Muscle layer of colon (tissue), 2 donors: Measurements from ENCODE around the gene HTT.

Experiments
- H3K27ac ChIP-seq: one replicate; pipeline ENCODE4 v1.7.0; 2013; ENCODE audit warnings: low read depth, mild to moderate bottlenecking, low read length, moderate library complexity
- H3K27me3 ChIP-seq, 2 donors: one replicate each; pipeline ENCODE4 v1.7.0; 2013; ENCODE audit warnings: low read length in 2 of 2, mild to moderate bottlenecking in 2 of 2; ENCODE audit not compliant: insufficient read depth in 2 of 2, control insufficient read depth in 1 of 2
- H3K36me3 ChIP-seq: one replicate; pipeline ENCODE4 v1.7.0; 2013; ENCODE audit warnings: mild to moderate bottlenecking, low read length; ENCODE audit not compliant: insufficient read depth
- H3K4me1 ChIP-seq: one replicate; pipeline ENCODE4 v1.7.0; 2013; ENCODE audit warnings: mild to moderate bottlenecking, low read length; ENCODE audit not compliant: insufficient read depth
- H3K4me3 ChIP-seq, 2 donors: one replicate each; pipeline ENCODE4 v1.7.0; 2013; ENCODE audit warnings: low read length in 2 of 2, low read depth in 1 of 2, mild to moderate bottlenecking in 1 of 2, moderate library complexity in 1 of 2
- H3K9ac ChIP-seq: one replicate; pipeline ENCODE4 v1.7.0; 2013; ENCODE audit warnings: low read length
- H3K9me3 ChIP-seq: one replicate; pipeline ENCODE4 v1.7.0; 2013; ENCODE audit warnings: mild to moderate bottlenecking, low read length
- donor health status: abdominal sarcoma.
- donor health status: Adenocarcinoma of cecum.

HTT gene

DNA sequence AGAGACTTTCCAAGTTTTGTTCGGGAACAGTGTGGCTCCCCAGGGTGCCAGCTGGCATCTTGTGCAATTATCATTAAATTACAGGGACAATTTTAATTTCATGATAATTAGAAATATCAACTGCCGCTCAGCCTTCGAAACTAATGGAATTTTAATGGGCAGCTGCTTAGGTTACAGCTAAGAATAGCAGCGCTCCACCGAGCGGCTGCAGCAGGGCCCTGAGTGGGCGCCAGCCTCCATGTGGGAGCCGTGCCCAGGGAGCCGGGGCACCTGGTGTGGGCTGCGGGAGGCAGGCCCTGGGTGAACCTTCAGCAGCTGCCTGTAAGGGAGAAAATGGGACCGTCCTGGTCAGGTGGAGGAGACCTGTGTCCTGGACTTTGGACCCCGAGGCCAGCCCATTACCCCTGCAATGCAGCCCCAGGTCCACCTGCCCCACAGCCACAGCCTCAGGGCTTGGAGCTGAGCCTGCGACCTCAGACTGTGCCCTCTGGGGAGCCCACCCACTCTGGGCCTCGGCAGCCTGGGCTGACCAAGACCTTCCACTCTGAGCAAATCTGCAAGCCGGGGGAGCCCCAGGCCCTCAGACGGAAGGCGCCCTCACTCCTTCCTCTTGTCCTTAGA, 195.6 kb downstream of the HTT start:
- H3K27me3 ChIP-seq: no peaks in the 10 kb centered on the region
- H3K36me3 ChIP-seq: no peaks in the 10 kb centered on the region
- no peak overlapping the region for H3K4me3 ChIP-seq
- no peak overlapping the region for H3K9ac ChIP-seq
- peaks cover 7% of the 10 kb centered on the region for H3K4me1 ChIP-seq
- no peak overlapping the region for H3K27ac ChIP-seq
- H3K9me3 ChIP-seq: no peaks in the 10 kb centered on the region

DNA sequence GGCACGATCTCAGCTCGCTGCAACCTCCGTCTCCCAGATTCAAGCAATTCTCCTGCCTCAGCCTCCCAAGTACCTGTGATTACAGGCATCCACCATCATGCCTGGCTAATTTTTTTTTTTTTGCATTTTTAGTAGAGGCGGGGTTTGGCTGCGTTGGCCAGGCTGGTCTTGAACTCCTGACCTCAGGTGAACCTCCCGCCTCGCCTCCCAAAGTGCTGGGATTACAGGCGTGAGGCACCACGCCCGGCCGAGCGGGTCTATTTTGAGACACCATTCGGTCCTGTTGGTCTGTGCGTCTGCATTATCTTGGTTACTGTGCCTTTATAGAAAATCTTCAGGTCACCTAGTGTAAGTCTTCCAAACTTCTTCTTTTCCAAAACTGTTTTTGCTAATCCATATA, 196.7 kb downstream of the HTT start:
- no peak overlapping the region for H3K4me3 ChIP-seq
- H3K27me3 ChIP-seq: no peaks in the 10 kb centered on the region
- no peak overlapping the region for H3K9ac ChIP-seq
- no peaks in the 10 kb centered on the region for H3K9me3 ChIP-seq
- H3K4me1 ChIP-seq: peaks cover 7% of the 10 kb centered on the region
- no peak overlapping the region for H3K27ac ChIP-seq
- H3K36me3 ChIP-seq: no peaks in the 10 kb centered on the region

DNA sequence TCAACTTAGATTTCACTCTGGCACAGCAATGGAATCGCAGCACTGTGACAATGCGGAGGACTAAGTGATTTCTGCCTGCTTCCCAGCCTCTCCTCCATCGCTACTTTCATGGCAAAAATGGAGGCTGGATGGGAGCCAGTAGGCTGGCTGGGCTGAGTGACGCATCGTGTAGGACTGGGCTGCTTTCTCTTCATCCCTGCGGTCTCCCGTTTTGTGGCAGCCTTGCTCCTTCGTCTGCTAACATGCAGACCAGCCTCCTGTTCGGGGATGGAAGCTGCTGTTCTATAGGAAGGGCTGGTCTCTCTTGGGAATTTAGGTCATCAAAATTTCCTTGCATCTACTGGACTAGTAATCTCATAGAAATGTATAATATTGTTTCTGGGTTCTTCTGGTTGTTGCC, 202.5 kb downstream of the HTT start:
- Histone ChIP-seq H3K9ac (no peak overlapping the region), H3K9me3 (no peaks in the 10 kb centered on the region), H3K4me1 (no peaks in the 10 kb centered on the region), H3K4me3 (no peak overlapping the region), H3K27ac (no peak overlapping the region), H3K36me3 (no peaks in the 10 kb centered on the region), H3K27me3 (no peaks in the 10 kb centered on the region)

DNA sequence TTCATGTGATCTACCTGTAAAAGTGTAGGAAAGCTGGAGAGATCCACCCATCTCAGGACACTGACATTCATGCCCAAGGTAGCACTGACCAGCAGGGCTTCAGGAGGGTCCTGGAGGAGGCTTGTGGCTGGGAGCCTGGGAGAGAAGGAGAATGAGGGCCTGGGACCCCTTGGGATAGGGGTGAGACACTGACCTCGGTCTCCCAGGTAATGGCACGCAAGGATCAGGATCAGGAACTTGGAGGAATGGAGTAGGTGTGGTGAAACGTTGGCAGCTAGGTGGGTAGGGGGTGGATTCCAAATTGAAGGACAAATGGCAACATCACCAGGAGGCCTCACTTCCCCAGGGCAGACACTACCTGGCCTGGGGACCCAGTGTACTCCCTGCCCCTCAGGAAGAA, 206.0 kb downstream of the HTT start:
- no peaks in the 10 kb centered on the region for H3K36me3 ChIP-seq
- no peak overlapping the region for H3K27ac ChIP-seq
- H3K27me3 ChIP-seq: peaks cover 0 to 2% of the 10 kb centered on the region in 2 donors
- H3K9me3 ChIP-seq: no peaks in the 10 kb centered on the region
- H3K4me1 ChIP-seq: no peaks in the 10 kb centered on the region
- no peak overlapping the region for H3K4me3 ChIP-seq
- no peak overlapping the region for H3K9ac ChIP-seq

DNA sequence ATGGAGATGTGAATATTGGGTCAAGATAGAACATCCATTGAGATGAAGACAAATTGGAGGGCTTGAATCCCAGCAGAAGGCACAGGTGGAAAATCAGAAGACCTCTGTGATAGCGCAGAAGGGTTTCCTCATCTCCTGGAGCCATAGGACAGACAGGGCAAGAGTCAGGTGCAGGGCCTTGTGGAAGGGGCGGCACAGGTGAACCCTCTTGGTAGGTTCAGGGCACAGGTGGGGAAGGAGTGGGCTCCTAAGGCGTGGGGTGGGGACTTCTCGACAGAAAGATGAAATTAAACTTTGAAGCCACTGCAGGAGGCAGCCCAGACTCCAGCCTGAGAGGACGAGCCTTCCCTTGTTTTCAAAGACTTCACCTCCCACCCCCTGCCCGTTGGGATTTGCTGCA, 209.0 kb downstream of the HTT start:
- no peak overlapping the region for H3K4me3 ChIP-seq
- no peak overlapping the region for H3K9ac ChIP-seq
- H3K9me3 ChIP-seq: no peaks in the 10 kb centered on the region
- H3K4me1 ChIP-seq: no peaks in the 10 kb centered on the region
- no peak overlapping the region for H3K27ac ChIP-seq
- H3K27me3 ChIP-seq: peaks cover 0 to 27% of the 10 kb centered on the region in 2 donors
- no peaks in the 10 kb centered on the region for H3K36me3 ChIP-seq

DNA sequence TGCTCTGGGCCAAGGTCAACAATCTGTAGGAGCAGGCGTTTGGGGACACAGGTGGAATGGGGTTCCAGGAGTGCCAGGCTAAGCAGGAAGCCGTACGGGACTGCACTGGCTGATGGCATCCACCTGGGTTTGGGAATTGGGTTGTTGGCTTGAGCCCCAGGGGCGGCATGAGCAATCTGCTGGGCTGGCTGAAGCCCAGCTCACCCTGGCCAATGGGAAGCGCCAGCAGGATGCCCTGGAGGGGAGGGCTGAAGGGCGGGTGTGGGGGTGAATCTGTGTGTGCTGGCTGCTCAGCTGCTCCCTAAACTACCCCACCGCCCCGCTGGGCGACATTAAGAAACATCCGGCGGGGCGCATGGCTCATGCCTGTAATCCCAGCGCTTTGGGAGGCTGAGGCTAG, 209.4 kb downstream of the HTT start:
- Histone ChIP-seq H3K4me1 (no peaks in the 10 kb centered on the region), H3K9ac (no peak overlapping the region), H3K36me3 (no peaks in the 10 kb centered on the region), H3K27ac (no peak overlapping the region), H3K27me3 (peaks cover 0 to 27% of the 10 kb centered on the region in 2 donors), H3K9me3 (no peaks in the 10 kb centered on the region), H3K4me3 (no peak overlapping the region)

DNA sequence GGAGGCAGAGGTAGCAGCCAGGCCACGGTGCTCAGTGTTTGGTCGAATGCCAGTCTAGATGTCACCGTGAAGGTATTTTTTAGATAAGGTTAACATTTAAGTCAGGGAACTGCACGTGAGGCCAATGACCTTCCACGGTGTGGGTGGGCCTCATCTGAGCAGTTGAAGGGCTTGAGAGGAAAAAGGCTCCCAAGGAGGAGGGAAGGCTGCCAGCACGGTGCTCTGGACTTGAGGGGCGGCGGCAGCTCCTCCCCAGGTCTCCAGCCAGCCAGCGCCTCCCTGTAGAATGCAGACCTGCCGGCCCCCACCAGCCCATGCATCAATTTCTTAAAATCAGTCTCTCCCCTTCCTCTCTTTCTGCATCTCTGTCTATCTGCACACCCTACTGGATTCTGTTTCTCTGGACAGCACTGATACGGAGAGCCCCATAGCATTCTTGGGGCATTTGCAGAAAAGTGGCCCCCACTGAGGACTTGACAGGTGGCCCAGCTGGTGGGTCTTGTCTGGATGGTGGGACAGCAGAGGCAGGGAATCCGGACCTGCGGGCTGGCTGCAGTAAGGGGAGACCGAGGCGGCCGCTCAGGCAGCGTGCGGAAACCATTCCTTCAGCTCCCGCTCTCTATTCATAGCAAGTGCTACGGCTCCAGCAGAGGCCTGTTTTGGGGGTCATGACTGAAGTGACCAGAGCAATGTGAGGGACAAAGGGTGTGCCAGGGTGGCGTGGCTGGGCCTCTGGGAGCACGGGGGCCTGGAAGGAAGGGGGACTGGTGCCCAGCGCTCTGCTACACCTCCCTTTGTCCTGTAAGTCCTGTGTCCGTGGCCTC, 210.5 kb downstream of the HTT start:
- Histone ChIP-seq H3K27ac (no peak overlapping the region), H3K36me3 (no peaks in the 10 kb centered on the region), H3K4me1 (no peaks in the 10 kb centered on the region), H3K9me3 (no peaks in the 10 kb centered on the region), H3K27me3 (peaks cover 0 to 27% of the 10 kb centered on the region in 2 donors), H3K4me3 (no peak overlapping the region), H3K9ac (no peak overlapping the region)

DNA sequence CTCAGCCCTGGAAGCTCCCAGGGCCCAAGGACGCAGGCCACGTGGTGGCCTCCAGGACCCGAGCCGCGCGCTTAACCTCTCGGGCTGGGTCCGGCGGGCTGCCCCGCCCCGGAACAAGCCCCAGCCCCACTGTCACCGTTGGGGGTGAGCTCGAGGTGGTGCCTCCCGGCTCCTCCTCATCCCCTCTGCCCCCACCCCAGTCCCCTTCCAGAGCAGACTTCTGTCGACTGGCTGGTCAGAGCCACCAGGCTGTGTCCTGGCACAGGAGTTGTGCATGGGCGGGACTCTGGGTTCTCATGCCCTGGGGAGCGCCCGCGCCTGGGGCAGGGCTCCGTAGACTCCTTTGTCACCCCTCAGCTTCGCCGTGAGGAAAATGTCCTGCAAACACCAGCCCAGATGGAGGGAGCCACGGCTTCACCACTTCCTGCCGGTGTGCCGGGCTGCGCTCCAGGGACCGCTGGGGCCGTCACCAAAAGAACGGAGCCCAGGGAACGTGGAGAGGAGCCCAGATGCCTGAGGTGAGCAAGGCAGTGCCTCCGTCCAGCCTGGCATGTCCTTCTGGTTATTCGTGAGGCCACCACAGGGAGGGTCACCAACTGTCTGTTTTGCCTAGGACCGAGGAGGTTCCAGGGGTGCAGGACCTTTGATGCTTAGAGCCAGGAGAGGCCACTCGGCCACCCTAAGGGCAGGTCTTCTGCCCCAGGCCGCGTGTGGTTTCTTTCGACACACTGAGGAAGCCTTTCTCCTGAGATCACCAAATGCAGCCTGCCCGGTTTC, 211.3 kb downstream of the HTT start:
- Histone ChIP-seq H3K9me3 (no peaks in the 10 kb centered on the region), H3K4me1 (no peaks in the 10 kb centered on the region), H3K4me3 (no peak overlapping the region), H3K9ac (no peak overlapping the region), H3K27me3 (peaks cover 0 to 27% of the 10 kb centered on the region in 2 donors), H3K36me3 (no peaks in the 10 kb centered on the region), H3K27ac (no peak overlapping the region)

DNA sequence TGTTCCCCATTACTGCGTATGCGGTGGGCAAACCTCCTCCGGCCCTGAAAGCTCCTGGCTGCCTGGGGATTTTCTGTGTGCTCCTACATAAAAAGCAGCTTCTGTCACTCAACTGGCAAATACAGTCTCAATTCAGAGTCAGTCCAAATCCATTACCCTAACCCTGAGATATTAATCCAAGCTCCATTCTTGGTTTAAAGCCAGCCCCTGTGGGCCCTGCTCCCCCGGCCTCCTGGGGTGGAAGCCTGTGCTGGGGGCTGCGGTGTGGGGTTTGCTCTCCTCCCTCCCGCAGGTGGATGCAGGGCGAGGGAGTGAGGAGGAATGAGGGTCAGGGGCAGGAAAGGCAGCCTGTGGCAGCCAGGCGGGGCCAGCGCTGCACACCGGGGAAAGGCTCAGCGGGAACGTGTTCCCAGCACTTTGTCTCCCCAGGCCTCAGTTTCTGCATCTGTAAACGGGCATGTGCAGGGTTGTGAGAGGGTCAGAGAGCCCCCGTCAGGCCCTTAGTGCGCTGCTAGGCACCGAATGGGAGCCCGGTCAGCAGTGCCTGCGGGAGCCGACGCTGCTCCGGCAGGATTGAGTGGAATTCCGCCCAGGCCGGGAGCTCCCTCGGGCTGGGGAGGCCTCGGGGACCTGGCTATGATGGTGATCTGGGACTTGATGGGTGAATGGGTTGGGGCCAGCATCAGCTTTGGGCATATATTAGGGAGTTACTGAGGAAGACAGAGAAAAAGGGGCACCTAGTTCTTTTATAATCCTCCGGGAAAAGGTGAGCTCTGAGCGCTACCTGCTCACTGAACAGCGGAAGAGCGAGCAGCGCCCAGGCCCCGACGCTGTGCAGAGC, 212.1 kb downstream of the HTT start:
- no peak overlapping the region for H3K27ac ChIP-seq
- peaks cover 0 to 27% of the 10 kb centered on the region in 2 donors for H3K27me3 ChIP-seq
- no peak overlapping the region for H3K9ac ChIP-seq
- peaks cover 8% of the 10 kb centered on the region for H3K4me1 ChIP-seq
- H3K36me3 ChIP-seq: no peaks in the 10 kb centered on the region
- no peaks in the 10 kb centered on the region for H3K9me3 ChIP-seq
- no peak overlapping the region for H3K4me3 ChIP-seq

DNA sequence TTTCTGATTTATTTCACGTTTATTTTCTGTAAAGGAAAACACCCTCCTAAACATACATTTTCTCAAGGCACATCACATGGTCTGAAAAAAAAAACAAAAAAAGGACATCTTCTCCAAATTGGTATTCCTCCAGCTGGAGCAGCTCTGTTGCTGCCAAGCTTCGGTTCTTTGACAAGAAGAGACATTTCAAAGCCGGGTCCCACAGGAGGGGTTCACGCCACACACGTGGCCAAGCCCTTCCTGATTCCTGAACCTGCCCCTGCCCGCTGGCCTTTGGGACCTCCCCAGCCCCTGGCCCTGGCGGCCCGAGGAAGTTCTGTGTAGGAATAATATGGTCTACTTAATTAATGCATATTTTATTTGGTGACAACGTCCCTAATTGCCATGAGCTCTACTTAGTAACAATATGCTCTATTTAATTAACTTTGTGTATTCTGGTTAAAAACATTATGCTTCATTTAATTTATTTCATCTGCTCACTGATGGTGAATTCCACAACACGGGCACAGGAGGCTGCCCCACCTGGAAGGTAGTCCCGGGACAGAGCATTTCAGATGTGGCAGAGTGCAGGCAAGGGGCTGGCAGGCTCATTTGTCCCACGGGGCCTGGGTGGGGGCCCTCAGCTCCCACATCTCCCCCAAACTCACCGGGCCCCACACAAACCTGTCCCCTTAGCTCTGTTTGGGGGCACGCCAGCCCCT, 212.9 kb downstream of the HTT start:
- Histone ChIP-seq H3K4me1 (peaks cover 10% of the 10 kb centered on the region), H3K27me3 (peaks cover 0 to 27% of the 10 kb centered on the region in 2 donors), H3K36me3 (no peaks in the 10 kb centered on the region), H3K9ac (no peak overlapping the region), H3K4me3 (no peak overlapping the region), H3K9me3 (no peaks in the 10 kb centered on the region), H3K27ac (no peak overlapping the region)
